B cell (primary cell): ENCODE results near the gene TNFSF8. TPM values are rescaled to one million over a fixed set of nuclear protein-coding genes. Genes with fewer than 3 reads are reported as not detected.

Source experiments
- ATAC-seq: fragments of 200-7000 bp; cut with Tn5 transposase; one replicate; pipeline ENCODE4 v1.10.0; 2021; ENCODE audit warnings: low read depth, mild to moderate bottlenecking, moderate number of reproducible peaks, moderate library complexity
- CTCF ChIA-PET: fragments of 350-600 bp; sonication (Branson Sonifier 250); formaldehyde crosslinking; loops from one replicate; lab custom pipeline; 2021; ENCODE audit warnings: antibody characterized with exemption, inconsistent platforms; lab: Charles Lee
- POLR2A ChIA-PET: fragments of 350-600 bp; sonication (Branson Sonifier 250); formaldehyde crosslinking; loops from one replicate; lab custom pipeline; 2021; ENCODE audit warnings: antibody characterized with exemption; lab: Charles Lee
- DNase-seq: peaks from one replicate; pipeline ENCODE4 v3.0.0; 2013
- H2AFZ ChIP-seq: 2 replicates; pipeline ENCODE4 v1.6.1; 2012; ENCODE audit warnings: mild to moderate bottlenecking, low read depth, low read length; ENCODE audit not compliant: insufficient read depth, poor library complexity, severe bottlenecking
- H3K27ac ChIP-seq, 2 donors: 1 replicate in 1 of 2; 2 replicates in 1 of 2; pipeline ENCODE4 v1.5.1; 2012 to 2013; ENCODE audit warnings: low read length in 2 of 2, mild to moderate bottlenecking in 2 of 2, moderate library complexity in 1 of 2
- H3K27me3 ChIP-seq, 4 experiments: fragments of 200-600 bp in 1 of 4; sonication (generic) in 1 of 4; replicated peaks in 1 of 4; 1 replicate in 2 of 4; 2 replicates in 2 of 4; pipeline versions ENCODE4 v1.6.1 to v1.7.0; 2013 to 2016; ENCODE audit warnings: low read length in 3 of 4, mild to moderate bottlenecking in 2 of 4, mixed read lengths in 1 of 4, moderate library complexity in 1 of 4; ENCODE audit not compliant: insufficient read depth in 4 of 4, control insufficient read depth in 3 of 4; ENCODE audit errors: control extremely low read depth in 1 of 4
- H3K36me3 ChIP-seq, 2 experiments: replicated peaks in 1 of 2; 1 replicate in 1 of 2; 2 replicates in 1 of 2; pipeline versions ENCODE4 v1.6.1 to v1.7.1; 2013; ENCODE audit warnings: low read length in 1 of 2; ENCODE audit not compliant: insufficient read depth in 2 of 2, control insufficient read depth in 1 of 2; ENCODE audit errors: control extremely low read depth in 1 of 2, extremely low read depth in 1 of 2
- H3K4me1 ChIP-seq, 2 donors: fragments of 200-600 bp in 1 of 2; sonication (generic) in 1 of 2; 1 replicate in 1 of 2; 2 replicates in 1 of 2; pipeline versions ENCODE4 v1.5.1 to v1.6.1; 2013 to 2017; ENCODE audit warnings: low read length in 2 of 2; ENCODE audit not compliant: control insufficient read depth in 2 of 2, insufficient read depth in 2 of 2
- H3K4me2 ChIP-seq: replicated peaks from 2 replicates; pipeline ENCODE3; 2012; ENCODE audit warnings: mild to moderate bottlenecking, low read depth, low read length; ENCODE audit not compliant: poor library complexity, severe bottlenecking
- H3K4me3 ChIP-seq, 5 experiments: fragments of 200-600 bp in 1 of 5; sonication (generic) in 1 of 5; 1 replicate in 3 of 5; 2 replicates in 2 of 5; pipeline versions ENCODE4 v1.5.1 to v1.7.0; 2011 to 2016; ENCODE audit warnings: low read length in 4 of 5, mild to moderate bottlenecking in 4 of 5, low read depth in 2 of 5, control low read depth in 1 of 5, moderate library complexity in 1 of 5; ENCODE audit not compliant: insufficient read depth in 1 of 5; ENCODE audit errors: control extremely low read depth in 1 of 5, extremely low read depth in 1 of 5
- H3K79me2 ChIP-seq: fragments of 200-600 bp; sonication (generic); one replicate; pipeline ENCODE4 v1.6.0; 2016; ENCODE audit warnings: low read length; ENCODE audit not compliant: control insufficient read depth, insufficient read depth
- H3K9ac ChIP-seq: fragments of 200-600 bp; sonication (generic); 2 replicates; pipeline ENCODE4 v1.6.1; 2017; ENCODE audit warnings: mild to moderate bottlenecking, low read length, moderate library complexity
- H3K9me3 ChIP-seq, 3 donors: one replicate each; pipeline versions ENCODE4 v1.6.1 to v1.7.1; 2013; ENCODE audit warnings: low read length in 2 of 3; ENCODE audit not compliant: control insufficient read depth in 2 of 3, insufficient read depth in 1 of 3; ENCODE audit errors: control extremely low read depth in 1 of 3
- H4K20me1 ChIP-seq: 2 replicates; pipeline ENCODE4 v1.6.0; 2012; ENCODE audit warnings: mild to moderate bottlenecking, low read length; ENCODE audit not compliant: insufficient read depth, control insufficient read depth, poor library complexity, severe bottlenecking
- H3K27ac Mint-ChIP-seq: one replicate; pipeline ENCODE4 v1.8.0; 2021; ENCODE audit warnings: mixed read lengths
- H3K27me3 Mint-ChIP-seq: one replicate; pipeline ENCODE4 v1.8.0; 2021; ENCODE audit warnings: mixed read lengths
- H3K4me1 Mint-ChIP-seq: one replicate; pipeline ENCODE4 v1.8.0; 2021; ENCODE audit warnings: mixed read lengths
- H3K4me3 Mint-ChIP-seq: one replicate; pipeline ENCODE4 v1.8.0; 2021; ENCODE audit warnings: mixed read lengths
- H3K9me3 Mint-ChIP-seq: one replicate; pipeline ENCODE4 v1.8.0; 2022; ENCODE audit warnings: mixed read lengths; ENCODE audit not compliant: insufficient read depth
- EZH2 ChIP-seq: IDR thresholded peaks from 2 replicates; pipeline ENCODE4 v1.6.1; 2012; ENCODE audit warnings: borderline replicate concordance, low read depth, mild to moderate bottlenecking, moderate library complexity, low read length; ENCODE audit not compliant: insufficient read depth, poor library complexity, severe bottlenecking
- WGBS: methylation state at CpG from one replicate; pipeline ENCODE4 v1.1.5; 2013; ENCODE audit warnings: missing lambda C conversion rate; ENCODE audit not compliant: insufficient coverage; 5-methylcytosine and 5-hydroxymethylcytosine counted together
- intact Hi-C: fragments of 100-400 bp; cut with micrococcal nuclease; formaldehyde crosslinking; loops from one replicate; pipeline ENCODE4 v1.10.0; 2022
- polyA plus RNA-seq: library from polyadenylated mRNA; depleted of rRNA; stranded (reverse); fragments of >200 nt; gene quantifications from 2 replicates; pipeline ENCODE4 v1.2.3, GENCODE V29; 2012
- total RNA-seq, 2 donors: library from RNA; stranded (reverse); fragments of 120-200 nt in 1 of 2; gene quantifications; 1 replicate in 1 of 2; 2 replicates in 1 of 2; pipeline versions ENCODE4 v1.2.3 to v1.2.4, GENCODE V29; 2013 to 2022
- TF ChIP-seq, protein P1 (sequence below): fragments of 200-600 bp; IDR thresholded peaks from one replicate; pipeline ENCODE4 v1.8.0; 2022; ENCODE audit warnings: antibody characterized with exemption, mild to moderate bottlenecking

The TNFSF8 gene
- total and polyA plus RNA-seq, 2 donors (not counting 1 experiment from before 2014, with no cell fraction given), result 1.6 to 2.6 TPM

DNA sequence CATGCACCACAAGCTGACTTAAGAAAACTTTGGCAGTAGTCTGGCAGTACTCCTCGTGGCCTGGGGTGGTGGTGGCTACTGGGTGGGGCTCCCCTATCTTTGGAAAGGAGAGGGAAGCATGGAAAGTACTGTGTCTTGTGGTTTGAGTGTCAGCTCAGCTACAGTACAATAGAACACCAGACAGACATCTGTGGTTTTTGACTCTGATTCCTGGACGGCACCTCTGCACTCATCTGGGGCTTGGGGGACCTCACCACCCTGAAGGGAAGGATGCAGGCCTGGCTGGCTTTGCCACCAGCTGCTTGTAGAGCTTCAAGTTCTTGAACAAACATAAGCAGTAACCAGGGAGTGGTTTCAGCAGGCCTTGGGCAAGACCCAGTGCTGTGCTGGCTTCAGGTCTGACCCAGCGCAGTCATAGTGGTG, 40.6 kb downstream of the TNFSF8 start:
- ChIA-PET CTCF (interaction anchor here (0.8 to 2.6 kb wide), 5 partner anchors 17 to 150 kb away, joined by 3 to 11 read pairs (median 3); no protein-coding TSS in a partner anchor), POLR2A (no interaction called here)
- peaks cover 11% of the 10 kb centered on the region for H3K9me3 Mint-ChIP-seq
- Histone ChIP-seq H3K27me3 (no peaks in the 10 kb centered on the region), H3K36me3 (no peaks in the 10 kb centered on the region), H3K4me2 (peak overlapping the region; percentile 18), H3K4me1 (peaks cover 37 to 40% of the 10 kb centered on the region in 2 donors), H3K9me3 (peaks cover 0 to 13% (median 4%) of the 10 kb centered on the region in 3 donors), H3K4me3 (no peak overlapping the region), H4K20me1 (no peaks in the 10 kb centered on the region), H3K79me2 (no peaks in the 10 kb centered on the region), H3K27ac (peak overlapping the region in 1 of 2 donors; percentile 46), H2AFZ (no peak overlapping the region), H3K9ac (no peak overlapping the region)
- H3K4me3 Mint-ChIP-seq, result peak overlapping the region; percentile 17
- WGBS, result 49% methylated on average over 2 of the region's 3 CpGs
- no peak for TF ChIP-seq EZH2
- TF ChIP-seq, protein P1, sequence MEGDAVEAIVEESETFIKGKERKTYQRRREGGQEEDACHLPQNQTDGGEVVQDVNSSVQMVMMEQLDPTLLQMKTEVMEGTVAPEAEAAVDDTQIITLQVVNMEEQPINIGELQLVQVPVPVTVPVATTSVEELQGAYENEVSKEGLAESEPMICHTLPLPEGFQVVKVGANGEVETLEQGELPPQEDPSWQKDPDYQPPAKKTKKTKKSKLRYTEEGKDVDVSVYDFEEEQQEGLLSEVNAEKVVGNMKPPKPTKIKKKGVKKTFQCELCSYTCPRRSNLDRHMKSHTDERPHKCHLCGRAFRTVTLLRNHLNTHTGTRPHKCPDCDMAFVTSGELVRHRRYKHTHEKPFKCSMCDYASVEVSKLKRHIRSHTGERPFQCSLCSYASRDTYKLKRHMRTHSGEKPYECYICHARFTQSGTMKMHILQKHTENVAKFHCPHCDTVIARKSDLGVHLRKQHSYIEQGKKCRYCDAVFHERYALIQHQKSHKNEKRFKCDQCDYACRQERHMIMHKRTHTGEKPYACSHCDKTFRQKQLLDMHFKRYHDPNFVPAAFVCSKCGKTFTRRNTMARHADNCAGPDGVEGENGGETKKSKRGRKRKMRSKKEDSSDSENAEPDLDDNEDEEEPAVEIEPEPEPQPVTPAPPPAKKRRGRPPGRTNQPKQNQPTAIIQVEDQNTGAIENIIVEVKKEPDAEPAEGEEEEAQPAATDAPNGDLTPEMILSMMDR, result no peak
- peak; percentile 60 for ATAC-seq
- no peaks in the 10 kb centered on the region for H3K27me3 Mint-ChIP-seq
- H3K27ac Mint-ChIP-seq, result peak overlapping the region; percentile 86
- intact Hi-C loops, result loop anchor here (5.0 kb wide), 1 partner anchor 42 kb away; the partner anchor contains the start of gene TNFSF8
- peak; percentile 51 for DNase-seq
- H3K4me1 Mint-ChIP-seq, result peaks cover 51% of the 10 kb centered on the region

DNA sequence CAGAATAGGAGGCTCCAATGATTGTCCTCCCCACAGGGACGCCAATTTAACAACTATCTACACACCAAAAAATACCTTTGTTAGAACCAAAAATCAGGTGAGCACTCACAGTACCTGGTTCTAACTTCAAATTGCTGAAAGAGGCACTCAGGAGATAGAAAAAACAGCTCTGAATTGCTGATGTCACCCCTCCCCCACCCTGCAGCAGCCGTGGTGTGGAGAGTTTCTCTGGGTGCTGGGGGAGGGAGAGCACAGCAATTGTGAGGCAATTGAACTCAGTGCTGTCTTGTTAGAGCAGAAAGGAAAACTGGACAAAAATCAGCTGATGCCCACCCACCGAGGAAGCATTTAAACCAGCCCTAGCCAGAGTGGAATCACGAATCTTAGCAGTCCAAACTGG, 41.8 kb downstream of the TNFSF8 start:
- POLR2A ChIA-PET, result no interaction called here
- H3K9me3 Mint-ChIP-seq, result peaks cover 19% of the 10 kb centered on the region
- no peak overlapping the region for H3K4me2 ChIP-seq
- H3K4me3 ChIP-seq, result no peak overlapping the region
- H3K27ac Mint-ChIP-seq, result no peak overlapping the region
- ATAC-seq, result no peak
- no peaks in the 10 kb centered on the region for H3K27me3 ChIP-seq
- intact Hi-C loops, result no loop called here
- no peak overlapping the region for H3K9ac ChIP-seq
- peaks cover 39% of the 10 kb centered on the region for H3K4me1 Mint-ChIP-seq
- CTCF ChIA-PET, result interaction anchor here (1.1 to 2.6 kb wide), 3 partner anchors 18 to 149 kb away, joined by 3 to 11 read pairs (median 3); no protein-coding TSS in a partner anchor
- no peak overlapping the region for H3K27ac ChIP-seq
- H3K4me3 Mint-ChIP-seq, result no peak overlapping the region
- no peaks in the 10 kb centered on the region for H3K27me3 Mint-ChIP-seq
- H3K79me2 ChIP-seq, result no peaks in the 10 kb centered on the region
- WGBS, result 97% methylated on average over 2 of the region's 4 CpGs
- H4K20me1 ChIP-seq, result no peaks in the 10 kb centered on the region
- no peaks in the 10 kb centered on the region for H3K36me3 ChIP-seq
- no peak for DNase-seq
- TF ChIP-seq, protein P1, result no peak
- no peak for TF ChIP-seq EZH2
- peaks cover 25 to 28% of the 10 kb centered on the region in 2 donors for H3K4me1 ChIP-seq
- peaks cover 6 to 24% (median 9%) of the 10 kb centered on the region in 3 donors for H3K9me3 ChIP-seq
- H2AFZ ChIP-seq, result no peak overlapping the region
